Measurements from ENCODE around the gene HCRTR2.
"Not testable (repeated sequence)": the region's sequence is repeated elsewhere in the genome, so short reads cannot be mapped to it uniquely, and the experiment has no call there.

- not testable (repeated sequence) for TF ChIP-seq ZNF70 (CRISPR knock-in tag; IDR thresholded peaks at IDR 0.05); ARNTL (CRISPR knock-in tag; IDR thresholded peaks at IDR 0.05; ENCODE audit: borderline replicate concordance, low read depth); ZFP30 (CRISPR knock-in tag; IDR thresholded peaks at IDR 0.05); SNAI2 (CRISPR knock-in tag; IDR thresholded peaks at IDR 0.05); RARB (CRISPR knock-in tag; IDR thresholded peaks at IDR 0.05); TOX (CRISPR knock-in tag; IDR thresholded peaks at IDR 0.05; ENCODE audit: borderline replicate concordance); CREB5 (CRISPR knock-in tag; IDR thresholded peaks at IDR 0.05; ENCODE audit: low read depth); TCF4 (CRISPR knock-in tag; IDR thresholded peaks at IDR 0.05; ENCODE audit: borderline replicate concordance); ZNF8 (CRISPR knock-in tag; IDR thresholded peaks at IDR 0.05); PATZ1 (CRISPR knock-in tag; IDR thresholded peaks at IDR 0.05; ENCODE audit: borderline replicate concordance)
Measured at GRCh38 chr6:55297214-55297613, 122.9 kb downstream of the HCRTR2 start.
